ES-I3 (cell line): ENCODE measurements around the gene CAMTA1.

Experiments
- H3K36me3 ChIP-seq: 2 replicates; pipeline ENCODE4 v1.6.1; 2013; ENCODE audit warnings: mild to moderate bottlenecking, low read length, control low read depth, moderate library complexity; ENCODE audit not compliant: insufficient read depth
- H3K4me1 ChIP-seq: 2 replicates; pipeline ENCODE4 v1.6.1; 2013; ENCODE audit warnings: mild to moderate bottlenecking, control low read depth, low read length; ENCODE audit not compliant: insufficient read depth
- H3K9ac ChIP-seq: 2 replicates; pipeline ENCODE4 v1.6.1; 2013; ENCODE audit warnings: low read depth, mild to moderate bottlenecking, low read length, moderate library complexity
- H3K9me3 ChIP-seq: 2 replicates; pipeline ENCODE4 v1.6.1; 2013; ENCODE audit warnings: mild to moderate bottlenecking, low read length, moderate library complexity; ENCODE audit not compliant: control insufficient read depth, insufficient read depth

The CAMTA1 gene

GRCh38 chr1:7042322-7043190, 257.3 kb downstream of the CAMTA1 start:
- no peaks in the 10 kb centered on the region for H3K4me1 ChIP-seq
- no peaks in the 10 kb centered on the region for H3K36me3 ChIP-seq
- no peaks in the 10 kb centered on the region for H3K9me3 ChIP-seq
- H3K9ac ChIP-seq, result no peak overlapping the region

- H3K9ac ChIP-seq, result no peak overlapping the region
- H3K4me1 ChIP-seq, result no peaks in the 10 kb centered on the region
- H3K9me3 ChIP-seq, result no peaks in the 10 kb centered on the region
- no peaks in the 10 kb centered on the region for H3K36me3 ChIP-seq
These were observed 257.9 kb downstream of the CAMTA1 start for GRCh38 chr1:7043191-7043549.

GRCh38 chr1:7043719-7044535, 258.7 kb downstream of the CAMTA1 start:
- H3K9ac ChIP-seq, result no peak overlapping the region
- H3K36me3 ChIP-seq, result no peaks in the 10 kb centered on the region

GRCh38 chr1:7045897-7046296, 260.6 kb downstream of the CAMTA1 start:
- Histone ChIP-seq H3K9me3 (no peaks in the 10 kb centered on the region), H3K9ac (no peak overlapping the region), H3K4me1 (no peaks in the 10 kb centered on the region), H3K36me3 (no peaks in the 10 kb centered on the region)

More at GRCh38 chr1:7043719-7044535, 258.7 kb downstream of the CAMTA1 start:
- no peaks in the 10 kb centered on the region for H3K9me3 ChIP-seq
- no peaks in the 10 kb centered on the region for H3K4me1 ChIP-seq

- H3K9ac ChIP-seq, result no peak overlapping the region
- no peaks in the 10 kb centered on the region for H3K4me1 ChIP-seq
- no peaks in the 10 kb centered on the region for H3K36me3 ChIP-seq
- H3K9me3 ChIP-seq, result no peaks in the 10 kb centered on the region
These were observed 261.1 kb downstream of the CAMTA1 start for GRCh38 chr1:7046314-7046713.

GRCh38 chr1:7046891-7047290, 261.6 kb downstream of the CAMTA1 start:
- Histone ChIP-seq H3K9ac (no peak overlapping the region), H3K4me1 (no peaks in the 10 kb centered on the region), H3K36me3 (no peaks in the 10 kb centered on the region), H3K9me3 (no peaks in the 10 kb centered on the region)

- no peaks in the 10 kb centered on the region for H3K4me1 ChIP-seq
- no peaks in the 10 kb centered on the region for H3K36me3 ChIP-seq
- no peak overlapping the region for H3K9ac ChIP-seq
- no peaks in the 10 kb centered on the region for H3K9me3 ChIP-seq
These were observed 262.6 kb downstream of the CAMTA1 start for GRCh38 chr1:7047866-7048265.

- no peaks in the 10 kb centered on the region for H3K9me3 ChIP-seq
- H3K9ac ChIP-seq, result no peak overlapping the region
- H3K4me1 ChIP-seq, result no peaks in the 10 kb centered on the region
- no peaks in the 10 kb centered on the region for H3K36me3 ChIP-seq
These were observed 263.1 kb downstream of the CAMTA1 start for GRCh38 chr1:7048395-7048794.

GRCh38 chr1:7049913-7050625, 264.8 kb downstream of the CAMTA1 start:
- Histone ChIP-seq H3K36me3 (no peaks in the 10 kb centered on the region), H3K9me3 (peaks cover 4% of the 10 kb centered on the region; the same call in 1 of the 2 replicates), H3K4me1 (no peaks in the 10 kb centered on the region), H3K9ac (no peak overlapping the region)

- no peaks in the 10 kb centered on the region for H3K4me1 ChIP-seq
- peaks cover 4% of the 10 kb centered on the region; the same call in 1 of the 2 replicates for H3K9me3 ChIP-seq
- no peak overlapping the region for H3K9ac ChIP-seq
- no peaks in the 10 kb centered on the region for H3K36me3 ChIP-seq
These were observed 265.8 kb downstream of the CAMTA1 start for GRCh38 chr1:7050751-7051665.

GRCh38 chr1:7052701-7053100, 267.4 kb downstream of the CAMTA1 start:
- H3K36me3 ChIP-seq, result no peaks in the 10 kb centered on the region
- no peak overlapping the region for H3K9ac ChIP-seq
- no peaks in the 10 kb centered on the region for H3K4me1 ChIP-seq
- peaks cover 4% of the 10 kb centered on the region; the same call in 1 of the 2 replicates for H3K9me3 ChIP-seq

- no peak overlapping the region for H3K9ac ChIP-seq
- H3K36me3 ChIP-seq, result no peaks in the 10 kb centered on the region
- H3K9me3 ChIP-seq, result no peaks in the 10 kb centered on the region
- no peaks in the 10 kb centered on the region for H3K4me1 ChIP-seq
These were observed 275.5 kb downstream of the CAMTA1 start for GRCh38 chr1:7060745-7061144.

GRCh38 chr1:7062346-7063061, 277.2 kb downstream of the CAMTA1 start:
- Histone ChIP-seq H3K9ac (no peak overlapping the region), H3K9me3 (no peaks in the 10 kb centered on the region), H3K36me3 (no peaks in the 10 kb centered on the region), H3K4me1 (no peaks in the 10 kb centered on the region)
